RKO (cell line): ENCODE measurements around the gene CCDC28A.

ENCODE experiments used
- DNase-seq: peaks from one replicate; pipeline ENCODE4 v3.0.0-alpha.2; 2016; ENCODE audit warnings: low spot score

Gene CCDC28A

GRCh38 chr6:138795809-138796603 is 22.4 kb downstream of the CCDC28A start, which contains the start of gene ECT2L:
Gene ECT2L, plus strand, starts transcription at chr6:138796087. Its CDS starts 17,188 bp downstream, at chr6:138813275.
- DNase-seq = no peak

- DNase-seq = no peak
These were observed 23.2 kb downstream of the CCDC28A start for GRCh38 chr6:138796771-138797170.

GRCh38 chr6:138797806-138798446 is 24.4 kb downstream of the CCDC28A start:
- DNase-seq = no peak

- peak; percentile 40 for DNase-seq
These were observed 27.0 kb downstream of the CCDC28A start for GRCh38 chr6:138800377-138801150.

- no peak for DNase-seq
These were observed 29.8 kb downstream of the CCDC28A start for GRCh38 chr6:138803331-138803730.

GRCh38 chr6:138803861-138804260 is 30.3 kb downstream of the CCDC28A start:
- no peak for DNase-seq

- peak; percentile 14 for DNase-seq
These were observed 31.6 kb downstream of the CCDC28A start for GRCh38 chr6:138805016-138805765.

GRCh38 chr6:138806889-138807288 is 33.3 kb downstream of the CCDC28A start:
- DNase-seq = no peak

- DNase-seq = no peak
These were observed 36.1 kb downstream of the CCDC28A start for GRCh38 chr6:138809677-138810076.

GRCh38 chr6:138811866-138812265 is 38.3 kb downstream of the CCDC28A start:
- DNase-seq = no peak

- DNase-seq = no peak
These were observed 40.7 kb downstream of the CCDC28A start for GRCh38 chr6:138814179-138814834.

GRCh38 chr6:138815221-138815620 is 41.7 kb downstream of the CCDC28A start:
- DNase-seq = no peak

GRCh38 chr6:138815797-138816528 is 42.4 kb downstream of the CCDC28A start:
- DNase-seq = peak; percentile 88

- peak; percentile 55 for DNase-seq
These were observed 44.2 kb downstream of the CCDC28A start for GRCh38 chr6:138817799-138818198.

- no peak for DNase-seq
These were observed 45.1 kb downstream of the CCDC28A start for GRCh38 chr6:138818496-138819194.

GRCh38 chr6:138821519-138821918 is 48.0 kb downstream of the CCDC28A start:
- no peak for DNase-seq

- peak; percentile 87 for DNase-seq
These were observed 51.0 kb downstream of the CCDC28A start for GRCh38 chr6:138824482-138825144.

- DNase-seq = no peak
These were observed 56.7 kb downstream of the CCDC28A start for GRCh38 chr6:138830248-138830647.

- no peak for DNase-seq
These were observed 58.6 kb downstream of the CCDC28A start for GRCh38 chr6:138832182-138832581.
